Activated CD8-positive, alpha-beta memory T cell treated with anti-CD3 and anti-CD28 coated beads, Interleukin-2, amount 50 U/mL, for 1 hour (primary cell): ENCODE results near the gene KYNU.
"Not testable (repeated sequence)": the region's sequence is repeated elsewhere in the genome, so short reads cannot be mapped to it uniquely, and the experiment has no call there.

Experiments
- DNase-seq: peaks from one replicate; pipeline ENCODE4 v3.0.0-alpha.2; 2020; ENCODE audit errors: extremely low read depth

KYNU gene

DNA sequence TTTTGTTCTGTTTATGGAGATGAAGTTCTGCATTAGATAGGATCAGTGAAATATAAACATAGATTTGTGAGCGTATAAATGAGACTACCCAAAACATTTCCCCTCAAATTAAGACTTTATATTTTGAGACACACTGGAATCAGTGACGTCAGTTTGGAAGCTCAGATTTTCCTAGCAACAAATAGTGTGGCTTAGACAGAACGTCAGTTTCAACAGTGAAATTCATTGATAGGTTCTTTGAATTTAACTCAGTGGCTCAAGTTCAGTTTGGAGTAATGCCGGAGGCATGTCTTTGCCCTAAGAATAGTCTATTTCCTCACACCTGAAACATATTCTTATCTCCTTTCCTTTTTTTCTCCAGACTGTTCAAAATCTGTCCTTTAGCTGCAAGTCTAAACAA is 138.2 kb downstream of the KYNU start:
- no peak for DNase-seq

- DNase-seq = no peak
Observed at GRCh38 chr2:143026411-143027054, 149.1 kb downstream of the KYNU start.

GRCh38 chr2:143029141-143029540 is 151.7 kb downstream of the KYNU start:
- no peak for DNase-seq

GRCh38 chr2:143030127-143030526 is 152.7 kb downstream of the KYNU start:
- no peak for DNase-seq

DNA sequence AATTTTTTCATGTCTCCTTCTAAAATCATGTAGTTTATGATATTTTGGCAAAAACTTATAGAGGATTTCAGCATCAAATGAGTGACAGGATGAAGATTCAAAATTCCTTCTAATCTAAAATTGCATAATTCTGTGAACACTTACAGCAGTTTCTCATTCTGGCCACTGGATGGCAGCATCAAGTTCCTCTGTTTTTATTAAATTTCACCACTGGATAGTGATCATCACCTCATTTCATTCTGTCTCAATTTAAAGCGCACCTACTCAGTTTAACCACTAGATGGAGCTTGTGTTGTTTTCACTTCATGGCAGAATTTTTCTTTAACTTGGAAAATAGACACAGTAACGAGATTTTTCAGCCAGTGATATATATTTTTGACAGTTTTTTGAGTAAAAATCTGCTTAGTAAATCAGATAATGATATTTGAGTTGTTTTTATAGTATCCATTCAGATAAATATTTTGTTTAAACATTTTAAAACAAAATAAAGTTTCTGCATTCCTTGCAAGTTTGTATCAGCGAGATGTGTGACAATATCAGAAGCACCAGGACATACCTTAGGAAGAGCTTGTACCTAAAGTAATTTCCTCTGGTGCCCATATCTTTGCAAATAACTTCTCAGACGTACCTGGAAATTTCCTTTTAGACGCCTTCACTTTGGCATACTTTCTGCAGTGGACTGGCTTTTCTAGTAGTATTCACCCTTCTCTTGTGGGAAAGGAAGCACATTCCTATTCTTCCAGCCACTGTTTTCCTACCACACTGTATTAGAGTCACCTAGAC is 157.0 kb downstream of the KYNU start:
- DNase-seq = peak; percentile 23

GRCh38 chr2:143051465-143051864 is 174.0 kb downstream of the KYNU start:
- DNase-seq = no peak

DNA sequence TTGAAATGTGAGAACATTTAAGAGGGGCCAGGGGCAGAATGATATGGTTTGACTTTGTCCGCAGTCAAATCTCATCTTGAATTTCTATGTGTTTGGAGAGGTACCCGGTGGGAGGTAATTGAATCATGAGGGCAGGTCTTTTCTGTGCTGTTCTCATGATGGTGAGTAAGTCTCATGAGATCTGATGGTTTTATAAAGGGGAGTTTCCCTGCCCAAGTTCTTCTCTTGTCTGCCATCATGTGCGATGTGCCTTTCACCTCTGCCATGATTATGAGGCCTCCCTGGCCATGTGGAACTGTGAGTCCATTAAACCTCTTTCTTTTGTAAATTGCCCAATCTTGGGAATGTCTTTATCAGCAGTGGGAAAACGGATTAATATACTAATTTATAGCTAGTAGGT is 176.0 kb downstream of the KYNU start:
- not testable (repeated sequence) for DNase-seq

GRCh38 chr2:143056550-143056949 is 179.1 kb downstream of the KYNU start:
- DNase-seq = no peak

GRCh38 chr2:143058851-143059250 is 181.4 kb downstream of the KYNU start:
- DNase-seq = no peak

DNA sequence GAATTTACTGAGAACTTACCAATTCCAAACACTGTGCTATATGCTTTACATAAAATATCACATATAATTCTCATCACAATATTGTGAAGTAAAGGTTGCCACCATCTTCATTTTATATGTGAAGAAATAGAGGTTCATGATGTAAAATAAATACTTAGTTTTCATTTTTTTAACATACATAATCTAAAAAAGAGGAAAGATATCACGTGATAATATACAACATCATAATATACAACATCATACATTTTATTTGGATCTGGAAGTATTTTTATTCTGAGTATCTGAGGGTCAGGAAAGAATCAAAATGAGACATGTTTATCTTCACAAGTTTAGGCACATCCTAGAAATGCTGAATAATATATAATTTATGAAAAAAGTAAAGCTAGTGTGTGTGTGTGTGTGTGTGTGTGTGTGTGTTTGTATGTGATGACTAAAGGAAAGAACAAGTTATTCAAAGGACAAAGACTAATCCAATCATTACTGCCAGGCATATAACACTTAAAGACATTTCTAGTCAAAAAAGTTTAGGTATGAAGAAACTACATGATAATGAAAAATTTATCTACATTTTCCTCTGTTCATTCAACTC is 186.2 kb downstream of the KYNU start:
- DNase-seq = no peak

DNA sequence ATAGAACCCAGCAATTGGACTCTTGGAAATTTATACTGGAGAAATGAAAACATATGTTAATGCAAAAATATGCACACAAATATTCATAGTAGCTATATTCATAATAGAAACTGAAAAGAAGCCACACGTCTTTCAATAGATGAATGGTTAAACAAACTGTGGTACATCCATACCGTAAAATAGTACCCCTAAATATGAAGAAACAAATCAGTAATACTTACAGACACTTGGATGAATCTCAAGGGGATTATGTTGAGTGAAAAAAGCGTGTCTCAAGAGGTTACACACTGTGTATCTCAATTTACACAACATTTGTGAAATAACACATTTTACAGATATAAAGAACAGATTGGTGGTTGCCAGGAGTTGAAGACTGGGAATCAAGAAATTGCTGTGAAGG is 190.6 kb downstream of the KYNU start:
- DNase-seq = no peak

GRCh38 chr2:143068509-143068908 is 191.0 kb downstream of the KYNU start:
- no peak for DNase-seq

DNA sequence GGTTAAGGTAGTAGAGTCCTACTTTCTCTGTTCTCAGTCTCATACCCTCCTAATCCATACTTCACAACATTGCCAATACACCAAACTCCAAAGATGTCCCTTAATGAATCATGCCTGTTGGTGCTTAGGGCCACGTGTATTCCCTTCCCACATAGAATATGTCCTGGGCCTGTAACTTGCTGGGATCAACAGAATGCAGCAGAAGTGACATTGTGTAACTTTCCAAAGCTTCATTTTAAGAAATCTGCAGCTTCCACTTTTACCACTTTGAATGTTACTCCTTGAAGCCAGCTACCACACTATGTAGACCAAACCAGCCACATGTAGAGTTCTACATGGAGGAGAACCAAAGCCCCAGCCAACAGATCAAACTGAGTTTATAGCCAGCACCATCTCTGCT is 193.2 kb downstream of the KYNU start:
- DNase-seq = no peak

- no peak for DNase-seq
Observed at GRCh38 chr2:143071185-143071876, 193.9 kb downstream of the KYNU start.

DNA sequence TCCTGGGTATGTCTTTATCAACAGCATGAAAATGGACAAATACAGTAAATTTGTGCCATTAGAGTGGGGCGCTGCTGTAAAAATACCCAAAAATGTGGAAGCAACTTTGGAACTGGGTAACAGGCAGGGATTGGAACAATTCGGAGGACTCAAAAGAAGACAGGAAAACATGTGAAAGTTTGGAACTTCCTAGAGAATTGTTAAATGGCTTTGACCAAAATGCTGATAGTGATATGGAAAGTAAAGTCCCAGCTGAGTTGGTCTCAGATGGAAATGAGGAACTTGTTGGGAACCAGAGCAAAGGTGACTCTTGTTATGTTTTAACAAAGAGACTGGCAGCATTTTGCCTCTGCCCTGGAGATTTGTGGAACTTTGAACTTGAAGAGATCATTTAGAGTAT is 197.4 kb downstream of the KYNU start:
- not testable (repeated sequence) for DNase-seq

- DNase-seq = no peak
Observed at GRCh38 chr2:143075711-143076110, 198.2 kb downstream of the KYNU start.

GRCh38 chr2:143078104-143078503 is 200.6 kb downstream of the KYNU start:
- DNase-seq = no peak

GRCh38 chr2:143081616-143082015 is 204.2 kb downstream of the KYNU start:
- DNase-seq = no peak

DNA sequence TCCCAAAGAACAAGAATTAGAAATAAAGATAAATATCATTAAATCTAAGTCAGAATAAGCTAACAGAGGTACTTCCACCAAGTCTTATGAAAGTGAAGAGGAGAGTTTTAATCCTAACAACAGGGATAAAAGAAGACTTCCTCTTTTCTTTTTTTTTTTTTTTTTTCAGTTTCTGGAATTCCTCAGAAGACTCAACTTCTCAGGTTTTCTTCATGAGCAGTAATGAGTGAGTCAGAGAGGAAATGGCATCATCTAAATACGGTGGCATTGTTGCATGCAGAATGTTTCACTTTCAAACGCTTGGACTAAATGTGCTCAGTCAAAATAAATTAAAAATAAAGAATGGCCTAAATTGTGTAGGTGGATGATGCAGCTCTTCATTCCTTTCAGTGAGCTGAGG is 206.2 kb downstream of the KYNU start:
- no peak for DNase-seq

DNA sequence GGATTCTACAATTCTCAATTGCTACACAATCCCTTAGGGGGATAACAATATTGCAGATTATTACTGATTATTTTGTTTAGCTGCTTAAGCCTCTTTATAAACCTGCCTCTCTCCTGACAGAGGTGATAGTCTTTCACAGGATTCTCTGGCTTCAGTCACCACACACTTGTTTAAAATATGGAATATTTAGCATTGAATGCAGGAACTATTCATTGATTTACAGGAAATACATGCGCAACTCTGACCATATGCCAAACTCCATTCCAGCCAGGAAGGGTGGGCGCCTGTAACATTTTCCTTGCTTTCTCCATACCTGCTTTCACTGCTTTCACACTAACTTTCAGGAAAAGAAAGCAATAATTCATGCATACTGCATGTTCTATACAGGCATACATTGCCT is 207.0 kb downstream of the KYNU start:
- no peak for DNase-seq

DNA sequence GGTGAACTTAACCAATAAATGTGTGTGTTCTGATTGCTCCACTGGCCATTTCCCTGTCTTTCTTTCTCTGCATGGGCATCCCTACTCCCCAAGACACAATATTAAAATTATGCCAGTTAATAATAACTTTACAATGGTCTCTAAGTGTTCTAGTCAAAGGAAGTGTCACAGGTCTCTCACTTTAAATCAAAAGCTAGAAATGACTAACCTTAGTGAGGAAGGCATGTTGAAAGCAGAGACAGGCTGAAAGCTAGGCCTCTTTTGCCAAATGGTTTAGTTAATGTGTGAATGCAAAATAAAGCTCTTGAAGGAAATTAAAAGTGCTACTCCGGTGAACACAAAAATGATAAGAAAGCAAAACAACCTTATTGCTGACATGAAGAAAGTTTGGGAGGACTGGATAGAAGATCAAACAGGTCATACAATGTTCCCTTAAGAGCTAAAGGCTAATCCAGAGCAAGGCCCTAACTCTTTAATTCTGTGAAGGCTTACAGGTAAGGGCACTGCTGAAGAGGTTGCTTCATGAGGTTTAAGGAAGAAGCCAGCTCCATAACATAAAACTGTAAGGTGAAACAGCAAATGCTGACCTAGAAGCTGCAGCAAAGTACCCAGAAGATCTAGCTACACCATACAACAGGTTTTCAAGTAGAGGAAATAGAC is 207.8 kb downstream of the KYNU start:
- DNase-seq = no peak

DNA sequence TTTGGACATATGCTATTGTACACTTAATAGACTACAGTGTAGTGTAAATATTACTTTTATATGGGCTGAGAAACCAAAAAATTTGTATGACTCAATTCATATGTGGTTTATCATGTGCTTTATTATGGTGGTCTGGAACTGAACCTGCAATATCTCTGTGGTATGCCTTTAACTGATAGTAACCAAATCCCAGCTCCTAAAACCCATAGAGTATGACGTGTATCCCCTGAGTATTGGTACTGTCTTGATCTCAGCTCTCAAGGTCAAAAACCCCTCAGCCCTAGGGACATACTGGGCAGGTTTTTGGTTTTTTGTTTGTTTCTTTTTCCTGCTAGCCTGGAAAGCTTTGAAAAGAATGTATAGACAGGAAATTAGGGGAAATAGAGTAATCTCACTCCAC is 209.6 kb downstream of the KYNU start:
- DNase-seq = no peak
